ENCODE measurements around the gene ZNF804A.

ZNF804A gene

GRCh38 chr2:184685999-184686841, 87.9 kb downstream of the ZNF804A start:
- DNase-seq (ENCODE audit: low read depth, low spot score) = peak; percentile 5
- H3K4me3 ChIP-seq (ENCODE audit: low read depth, low read length) = no peak overlapping the region
- TF ChIP-seq CTCF (IDR thresholded peaks at IDR 0.05; ENCODE audit: low read depth, low read length) = no peak
- in situ Hi-C loops (cut with HindIII; ENCODE audit: low sequenced_read_pairs) = no loop called here

GRCh38 chr2:184689638-184690037, 91.3 kb downstream of the ZNF804A start:
- no peak for TF ChIP-seq CTCF (IDR thresholded peaks at IDR 0.05; ENCODE audit: low read depth, low read length)
- DNase-seq (ENCODE audit: low read depth, low spot score) = peak; percentile 3
- in situ Hi-C loops (cut with HindIII; ENCODE audit: low sequenced_read_pairs) = no loop called here
- H3K4me3 ChIP-seq (ENCODE audit: low read depth, low read length) = no peak overlapping the region

DNA sequence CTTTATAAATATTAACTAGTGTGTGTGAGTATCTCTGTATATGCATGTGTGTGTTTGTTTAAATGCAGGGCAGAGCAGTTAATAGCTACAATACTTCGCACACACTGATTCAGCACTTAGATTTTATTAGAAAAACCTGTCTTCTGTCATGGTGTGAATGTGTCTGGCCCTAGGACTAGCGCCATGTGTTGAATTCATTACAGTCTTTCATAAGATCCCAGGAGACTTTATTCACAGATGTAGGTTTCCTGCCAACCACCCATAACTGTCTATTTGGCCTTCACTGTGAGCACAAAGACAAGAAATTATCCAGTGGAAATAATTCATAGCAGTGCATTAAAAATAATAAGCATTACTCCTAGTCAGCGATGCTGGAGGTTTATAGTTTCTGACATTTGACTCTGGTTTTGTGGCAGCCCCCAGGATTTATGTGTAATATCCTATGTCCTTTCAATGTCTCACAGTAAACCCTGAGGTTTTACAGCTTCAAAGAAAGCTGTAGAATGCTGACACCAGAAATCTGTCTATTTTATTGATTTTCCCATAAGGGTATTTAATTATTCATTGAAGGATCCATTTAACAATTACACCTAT, 93.9 kb downstream of the ZNF804A start:
- TF ChIP-seq CTCF (IDR thresholded peaks at IDR 0.05; ENCODE audit: low read depth, low read length) = no peak
- no peak overlapping the region for H3K4me3 ChIP-seq (ENCODE audit: low read depth, low read length)
- peak; percentile 20 for DNase-seq (ENCODE audit: low read depth, low spot score)
- in situ Hi-C loops (cut with HindIII; ENCODE audit: low sequenced_read_pairs) = no loop called here

- no peak overlapping the region for H3K4me3 ChIP-seq (ENCODE audit: low read depth, low read length)
- in situ Hi-C loops (cut with HindIII; ENCODE audit: low sequenced_read_pairs) = no loop called here
- no peak for TF ChIP-seq CTCF (IDR thresholded peaks at IDR 0.05; ENCODE audit: low read depth, low read length)
- no peak for DNase-seq (ENCODE audit: low read depth, low spot score)
Observed at GRCh38 chr2:184696644-184697043, 98.3 kb downstream of the ZNF804A start.

DNA sequence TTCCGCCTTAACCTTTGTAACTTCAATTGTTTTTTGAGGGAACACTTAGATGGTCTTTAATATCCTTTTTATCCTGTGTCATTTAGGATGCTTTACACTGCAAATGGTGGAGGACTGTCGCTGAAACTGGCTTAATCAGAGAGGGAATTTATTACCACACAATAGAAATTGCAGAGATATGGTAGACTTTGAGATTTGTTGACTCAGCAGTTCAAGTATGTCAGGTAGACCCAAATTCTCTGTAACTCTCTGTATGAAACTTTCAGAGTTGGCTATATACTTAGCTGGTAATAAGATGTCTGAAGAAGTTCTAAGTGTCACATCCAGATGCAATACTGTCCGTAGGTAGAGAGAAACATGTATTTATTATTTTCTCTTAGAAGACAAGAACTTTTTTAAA, 100.1 kb downstream of the ZNF804A start:
- H3K4me3 ChIP-seq (ENCODE audit: low read depth, low read length) = no peak overlapping the region
- in situ Hi-C loops (cut with HindIII; ENCODE audit: low sequenced_read_pairs) = no loop called here
- no peak for DNase-seq (ENCODE audit: low read depth, low spot score)
- TF ChIP-seq CTCF (IDR thresholded peaks at IDR 0.05; ENCODE audit: low read depth, low read length) = no peak

GRCh38 chr2:184721881-184722280, 123.6 kb downstream of the ZNF804A start:
- TF ChIP-seq CTCF (IDR thresholded peaks at IDR 0.05; ENCODE audit: low read depth, low read length) = no peak

More at GRCh38 chr2:184721881-184722280, 123.6 kb downstream of the ZNF804A start:
- in situ Hi-C loops (cut with HindIII; ENCODE audit: low sequenced_read_pairs) = no loop called here
- H3K4me3 ChIP-seq (ENCODE audit: low read depth, low read length) = no peak overlapping the region
- DNase-seq (ENCODE audit: low read depth, low spot score) = no peak

Measured in astrocyte of the spinal cord (primary cell).